HL-60 (cell line): Measurements from ENCODE around the gene EPOP.

Experiments used
- GABPA ChIP-seq: IDR thresholded peaks from 2 replicates; pipeline ENCODE4 v1.6.1; 2012; ENCODE audit warnings: low read depth
- POLR2AphosphoS5 ChIP-seq: IDR thresholded peaks from 2 replicates; pipeline ENCODE4 v1.6.1; 2012; ENCODE audit warnings: low read depth
- TF ChIP-seq, protein P1 (sequence below): IDR thresholded peaks from one replicate; pipeline ENCODE4 v1.5.1; 2011; ENCODE audit warnings: low read length, control low read depth, inconsistent platforms; ENCODE audit not compliant: insufficient read depth

GRCh38 chr17:38706505-38707216 is 31.9 kb upstream of the EPOP start:
- no peak for TF ChIP-seq POLR2AphosphoS5
- TF ChIP-seq GABPA = no peak
- TF ChIP-seq, protein P1, sequence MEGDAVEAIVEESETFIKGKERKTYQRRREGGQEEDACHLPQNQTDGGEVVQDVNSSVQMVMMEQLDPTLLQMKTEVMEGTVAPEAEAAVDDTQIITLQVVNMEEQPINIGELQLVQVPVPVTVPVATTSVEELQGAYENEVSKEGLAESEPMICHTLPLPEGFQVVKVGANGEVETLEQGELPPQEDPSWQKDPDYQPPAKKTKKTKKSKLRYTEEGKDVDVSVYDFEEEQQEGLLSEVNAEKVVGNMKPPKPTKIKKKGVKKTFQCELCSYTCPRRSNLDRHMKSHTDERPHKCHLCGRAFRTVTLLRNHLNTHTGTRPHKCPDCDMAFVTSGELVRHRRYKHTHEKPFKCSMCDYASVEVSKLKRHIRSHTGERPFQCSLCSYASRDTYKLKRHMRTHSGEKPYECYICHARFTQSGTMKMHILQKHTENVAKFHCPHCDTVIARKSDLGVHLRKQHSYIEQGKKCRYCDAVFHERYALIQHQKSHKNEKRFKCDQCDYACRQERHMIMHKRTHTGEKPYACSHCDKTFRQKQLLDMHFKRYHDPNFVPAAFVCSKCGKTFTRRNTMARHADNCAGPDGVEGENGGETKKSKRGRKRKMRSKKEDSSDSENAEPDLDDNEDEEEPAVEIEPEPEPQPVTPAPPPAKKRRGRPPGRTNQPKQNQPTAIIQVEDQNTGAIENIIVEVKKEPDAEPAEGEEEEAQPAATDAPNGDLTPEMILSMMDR = no peak
